Left lobe of liver (tissue), 2 donors: ENCODE results near the gene GCSAML. TPM values are rescaled to one million over a fixed set of nuclear protein-coding genes. Genes with fewer than 3 reads are reported as not detected.

Experiments used
- ATAC-seq: fragments of 200-7000 bp; cut with Tn5 transposase; one replicate; pipeline ENCODE4 v1.9.1; 2020; ENCODE audit warnings: mild to moderate bottlenecking, moderate library complexity
- DNase-seq: peaks from one replicate; pipeline ENCODE4 v3.0.0-alpha.2; 2020; ENCODE audit warnings: low spot score
- total RNA-seq: library from RNA; stranded (reverse); gene quantifications from one replicate; pipeline ENCODE4 v1.2.1, GENCODE V29; 2021
- donor health status: DM: no; HTN: no; CAD: no; lungs with moderate emphysema.
- donor health status: DM: no; HTN: yes; CAD: no.

Gene GCSAML
- total RNA-seq, 1 donor from 2014 or later: not detected

DNA sequence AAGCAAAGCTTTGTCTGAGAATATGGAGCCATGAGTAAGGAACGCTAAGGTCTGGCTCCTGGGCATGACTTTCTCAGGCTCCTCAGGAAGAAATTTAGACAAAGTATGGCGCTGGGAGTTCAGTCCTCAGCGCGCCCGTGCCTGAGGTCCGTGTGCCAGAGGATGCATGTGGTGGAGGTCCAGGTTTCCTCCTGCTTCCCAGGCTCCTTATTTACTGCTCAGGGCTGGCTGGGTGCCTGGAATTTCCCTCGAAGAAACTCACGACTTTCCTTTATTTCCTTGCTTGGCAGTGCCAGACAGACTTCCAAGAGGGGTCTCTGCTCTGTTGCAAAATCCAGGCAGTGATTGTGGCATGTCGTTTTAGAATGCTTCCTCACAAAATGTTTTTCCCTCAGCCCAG lies 13.3 kb downstream of the GCSAML start:
- DNase-seq (no peak), ATAC-seq (no peak)

- ATAC-seq (no peak), DNase-seq (no peak)
Measured at GRCh38 chr1:247574236-247574635, 25.3 kb downstream of the GCSAML start.

- no peak for DNase-seq
- ATAC-seq: no peak
Measured at GRCh38 chr1:247574664-247575063, 25.7 kb downstream of the GCSAML start.

GRCh38 chr1:247576514-247576913 lies 27.6 kb downstream of the GCSAML start:
- ATAC-seq (peak; percentile 54), DNase-seq (no peak)

GRCh38 chr1:247578946-247579460 lies 30.1 kb downstream of the GCSAML start:
- no peak for DNase-seq
- no peak for ATAC-seq

DNA sequence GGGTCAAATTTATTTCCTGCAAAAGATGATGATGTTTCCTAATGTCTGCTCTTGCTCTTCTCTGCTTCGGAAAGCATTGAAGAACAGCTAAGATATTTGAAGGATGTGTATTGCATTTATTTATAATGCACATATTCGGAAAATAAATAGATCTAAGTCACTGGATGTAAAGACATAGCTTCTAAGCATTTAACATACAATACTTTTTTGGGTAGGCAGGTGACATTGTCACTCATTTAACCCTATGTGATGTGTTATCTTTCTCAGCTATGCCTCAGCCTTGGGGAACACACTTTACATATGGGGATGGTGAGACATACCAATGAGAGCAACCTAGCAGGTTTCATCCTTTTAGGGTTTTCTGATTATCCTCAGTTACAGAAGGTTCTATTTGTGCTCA lies 39.1 kb downstream of the GCSAML start, which contains the start of gene OR2G2:
OR2G2 (plus strand) TSS at position 301 of the 400 bp plus-strand sequence; CDS start at position 301, 0 bp downstream.
- no peak for ATAC-seq
- DNase-seq: no peak

DNA sequence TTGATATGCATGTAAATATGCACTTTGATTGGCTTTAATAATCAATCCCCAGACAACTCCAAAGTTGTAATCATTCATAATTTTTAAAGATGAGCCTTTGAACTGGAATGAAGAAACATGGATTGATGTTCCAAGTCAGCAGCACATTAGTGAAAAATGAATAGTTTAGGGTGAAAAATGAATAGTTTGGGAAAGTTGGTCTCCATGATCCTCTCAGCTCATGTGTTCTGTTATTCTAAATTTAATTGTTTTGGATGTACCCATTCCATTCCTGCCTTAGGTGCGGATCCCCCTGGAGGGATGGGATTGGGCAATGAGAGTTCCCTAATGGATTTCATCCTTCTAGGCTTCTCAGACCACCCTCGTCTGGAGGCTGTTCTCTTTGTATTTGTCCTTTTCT lies 56.4 kb downstream of the GCSAML start, which contains the start of gene OR2G3:
OR2G3 (plus strand) TSS at position 301 of the 400 bp plus-strand sequence; CDS start at position 301, 0 bp downstream.
- no peak for ATAC-seq
- no peak for DNase-seq

GRCh38 chr1:247613405-247613804 lies 64.5 kb downstream of the GCSAML start:
- no peak for DNase-seq
- ATAC-seq: no peak

DNA sequence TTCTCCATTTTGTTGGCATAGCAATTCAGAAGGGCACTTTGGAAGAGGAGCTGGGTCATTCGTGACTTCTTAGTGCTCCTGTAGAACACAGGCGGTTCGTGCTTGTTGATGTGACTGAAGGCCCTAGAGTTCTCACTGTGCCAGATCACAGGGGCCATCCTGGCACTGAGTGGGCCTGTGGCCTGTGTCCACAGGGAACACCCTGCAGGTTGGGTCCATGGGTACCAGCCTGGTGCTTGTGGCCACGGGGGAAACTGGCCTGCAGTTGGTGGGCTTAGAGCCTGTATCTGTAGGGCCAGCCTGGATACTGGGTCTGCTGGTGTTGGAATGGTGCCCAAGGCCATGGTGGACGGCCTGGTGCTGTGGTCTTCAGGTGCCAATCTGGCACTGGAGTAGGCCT lies 65.7 kb downstream of the GCSAML start:
- ATAC-seq: no peak
- no peak for DNase-seq

Other genes starting within 250 kb of the GCSAML start
- 4.4 TPM for gene ZNF496, start 217.3 kb upstream of the GCSAML start, total RNA-seq
- 0.33 TPM for gene NLRP3, start 133.0 kb upstream of the GCSAML start, total RNA-seq
- not detected for gene OR2B11, start 91.0 kb upstream of the GCSAML start, total RNA-seq
- not detected for gene OR2C3, start 12.7 kb upstream of the GCSAML start, total RNA-seq
- gene OR2G2, start 39.2 kb downstream of the GCSAML start, total RNA-seq: not detected
- not detected for gene OR2G3, start 56.5 kb downstream of the GCSAML start, total RNA-seq
- gene OR13G1, start 130.6 kb downstream of the GCSAML start, total RNA-seq: not detected
- not detected for gene OR6F1, start 167.5 kb downstream of the GCSAML start, total RNA-seq
- not detected for gene OR14K1, start 189.5 kb downstream of the GCSAML start, total RNA-seq
- gene OR14A2, start 199.0 kb downstream of the GCSAML start, total RNA-seq: not detected
- not detected for gene OR1C1, start 211.4 kb downstream of the GCSAML start, total RNA-seq